HG03354 (cell line): ENCODE results near the gene PCARE.

Experiments used
- ATAC-seq: cut with Tn5 transposase; IDR thresholded peaks from one replicate; pipeline ENCODE4 v1.9.1; 2021; ENCODE audit warnings: mild to moderate bottlenecking; ENCODE audit not compliant: unreplicated experiment, poor library complexity, severe bottlenecking

The PCARE gene

DNA sequence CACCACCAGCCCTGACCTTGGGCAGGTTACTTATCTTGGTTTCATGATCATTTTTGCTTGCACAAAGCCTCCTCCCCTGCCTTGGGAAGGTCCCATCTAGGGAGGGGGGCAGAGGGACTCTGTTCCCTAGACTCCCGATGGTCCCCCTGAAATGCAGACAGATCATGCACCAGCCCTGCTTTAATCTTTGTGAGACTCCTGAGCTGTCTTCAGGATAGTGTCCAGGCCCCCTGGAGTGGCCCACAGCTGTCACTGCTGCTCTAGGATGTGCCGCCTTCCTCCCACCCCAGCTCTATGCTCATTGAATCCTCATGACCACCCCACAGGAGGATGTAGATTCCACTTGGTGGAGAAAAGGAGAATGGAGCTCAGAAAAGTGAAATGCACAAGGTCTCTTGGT, 28.0 kb downstream of the PCARE start:
- no peak for ATAC-seq

- ATAC-seq: no peak
Measured at GRCh38 chr2:29044459-29044858, 29.9 kb downstream of the PCARE start.

DNA sequence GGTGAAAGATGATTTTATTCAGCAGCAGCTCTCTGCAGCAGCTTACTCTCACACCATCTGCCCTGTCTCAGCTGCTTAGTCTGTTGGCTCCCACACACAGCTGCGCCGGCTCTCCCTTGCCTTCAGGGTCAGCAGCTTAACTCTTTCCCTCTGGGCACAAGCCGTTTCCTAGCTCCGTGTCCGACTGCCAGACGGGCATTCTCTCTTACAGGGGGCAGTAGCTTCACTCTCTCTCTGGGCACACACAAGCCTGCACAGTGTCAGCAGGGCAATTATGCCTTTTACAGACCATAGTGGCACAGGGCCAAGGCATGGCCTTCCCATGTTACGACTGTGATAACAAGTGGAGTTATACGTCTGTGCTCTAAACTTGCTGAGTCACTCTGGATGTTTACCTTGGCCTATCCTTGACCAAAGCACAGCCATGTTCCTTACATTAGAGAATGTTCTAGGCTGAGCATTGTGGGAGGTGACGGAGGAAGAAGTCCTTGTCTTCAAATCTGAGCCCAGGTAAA, 31.7 kb downstream of the PCARE start:
- ATAC-seq: no peak

DNA sequence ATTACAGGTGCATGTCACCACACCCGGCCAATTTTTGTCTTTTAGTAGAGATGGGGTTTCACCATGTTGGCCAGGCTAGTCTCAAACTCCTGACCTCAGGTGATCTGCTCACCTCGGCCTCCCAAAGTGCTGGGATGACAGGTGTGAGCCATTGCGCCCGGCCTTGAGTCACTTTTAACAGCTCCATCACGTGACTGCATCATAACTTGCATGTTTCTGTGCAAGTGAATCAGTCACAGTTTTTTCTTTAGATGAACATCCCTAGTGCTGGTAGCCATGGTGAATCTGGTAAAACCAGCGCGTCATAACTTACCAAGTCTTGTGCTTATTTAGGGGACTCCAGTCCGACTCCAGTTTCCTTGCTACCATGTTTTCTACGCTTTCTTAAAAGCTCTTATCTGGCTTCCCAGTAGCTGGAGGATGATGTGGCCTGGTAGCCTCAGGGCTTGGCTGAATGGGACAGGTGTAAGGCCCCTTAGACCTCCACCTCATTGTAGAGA, 33.1 kb downstream of the PCARE start:
- no peak for ATAC-seq

- no peak for ATAC-seq
Measured at GRCh38 chr2:29040552-29040951, 33.8 kb downstream of the PCARE start.

DNA sequence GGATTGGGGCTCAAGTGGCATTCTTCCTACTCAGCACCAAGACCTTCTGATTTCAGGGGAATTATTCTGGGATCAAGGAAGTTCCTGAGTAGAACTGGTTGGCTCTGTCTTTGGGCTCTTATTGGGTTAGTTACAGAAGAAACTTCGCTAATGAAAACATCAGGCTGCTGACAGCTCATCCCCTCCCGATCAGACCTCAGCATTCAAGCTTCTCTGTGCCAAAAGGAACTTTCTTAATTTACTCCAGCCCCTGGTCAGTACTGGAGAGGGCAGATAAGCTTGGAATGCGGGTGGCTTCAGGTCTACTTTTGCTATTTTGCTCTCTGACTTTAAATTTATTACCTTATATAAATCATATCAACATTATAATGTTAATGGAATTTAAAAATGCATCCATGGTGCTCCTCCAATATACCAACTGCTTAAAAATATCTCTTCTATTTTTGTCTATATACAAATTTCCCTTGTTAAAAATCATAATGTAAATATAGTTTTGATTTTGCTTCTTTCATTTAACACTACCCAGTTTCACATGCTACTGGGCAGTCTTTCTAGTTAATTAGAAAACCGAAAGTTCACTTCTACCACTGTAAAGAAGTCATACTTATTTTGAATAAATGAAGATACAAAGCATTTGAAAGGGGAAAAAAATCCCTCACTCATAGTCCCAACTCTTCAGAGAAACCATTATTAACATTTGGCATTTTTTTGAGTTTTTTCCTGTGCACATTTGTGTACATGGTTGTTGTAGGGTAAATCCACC, 34.4 kb downstream of the PCARE start:
- ATAC-seq: peak; percentile 56

DNA sequence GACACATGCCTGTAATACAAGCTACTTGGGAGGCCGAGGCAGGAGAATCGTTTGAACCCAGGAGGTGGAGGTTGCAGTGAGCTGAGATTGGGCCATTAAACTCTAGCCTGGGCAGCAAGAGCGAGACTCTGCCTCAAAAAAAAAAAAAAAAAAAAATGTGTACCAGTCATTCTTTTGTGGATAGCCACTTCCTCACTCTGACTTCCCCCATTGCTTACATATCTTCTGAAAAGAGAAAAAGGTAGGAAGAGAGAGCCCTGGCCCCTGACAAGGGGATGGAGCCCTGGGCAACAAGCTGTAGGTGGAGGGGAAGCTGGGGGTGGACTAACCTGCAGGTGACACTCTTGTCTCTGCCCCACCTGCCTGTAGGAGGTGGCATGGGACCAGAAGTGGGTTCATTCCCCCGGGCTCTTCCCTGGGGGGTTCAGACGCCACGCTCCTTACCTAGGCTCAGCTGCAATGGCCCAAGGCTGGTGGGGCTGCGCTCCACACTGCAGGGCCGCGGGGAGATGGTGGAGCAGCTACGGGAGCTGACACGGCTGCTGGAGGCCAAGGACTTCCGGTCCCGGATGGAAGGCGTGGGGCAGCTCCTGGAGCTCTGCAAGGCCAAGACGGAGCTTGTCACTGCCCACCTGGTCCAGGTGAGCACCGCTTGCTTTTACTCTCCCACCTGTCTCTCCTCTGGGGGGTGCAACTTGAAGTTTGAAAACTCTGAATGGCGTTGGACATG, 39.1 kb downstream of the PCARE start:
- no peak for ATAC-seq

DNA sequence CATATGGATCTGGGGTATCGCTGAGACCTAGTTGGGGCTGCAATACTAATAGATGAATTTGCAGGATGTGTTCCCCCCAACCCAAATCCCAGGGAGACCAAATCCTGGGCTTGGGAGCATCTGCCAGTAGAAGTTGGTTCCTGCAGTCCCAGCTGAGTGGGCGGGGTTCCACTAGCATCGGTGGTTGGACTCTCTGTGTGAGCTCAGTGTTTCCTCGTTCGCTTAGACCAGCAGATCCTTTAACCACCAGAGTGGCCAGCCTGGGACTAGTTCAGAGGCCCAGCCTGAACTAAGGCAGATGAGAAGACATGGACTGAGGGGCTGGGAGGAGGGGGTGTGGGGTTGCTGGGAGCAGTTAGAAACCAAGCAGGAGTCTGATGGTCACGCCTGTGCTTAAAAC, 40.7 kb downstream of the PCARE start:
- no peak for ATAC-seq

DNA sequence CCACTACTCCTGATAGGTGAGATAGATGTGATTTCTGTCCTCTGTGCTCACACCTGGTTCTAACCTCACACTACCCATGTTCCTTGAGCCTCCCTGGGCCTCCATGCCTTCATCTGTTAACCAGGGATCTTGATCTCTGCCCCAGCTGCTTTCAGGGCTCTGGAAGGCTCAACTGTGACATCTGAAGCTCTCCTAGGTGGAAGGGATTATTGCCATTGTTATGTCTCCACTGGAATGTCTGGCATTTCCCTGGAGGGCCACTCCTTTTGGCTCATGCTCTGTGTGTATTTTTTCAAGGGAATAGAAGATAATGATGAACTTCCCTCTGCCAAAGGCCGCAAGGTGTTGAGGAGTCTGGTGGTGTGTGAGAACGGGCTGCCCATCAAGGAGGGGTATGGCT, 41.2 kb downstream of the PCARE start:
- ATAC-seq: no peak

DNA sequence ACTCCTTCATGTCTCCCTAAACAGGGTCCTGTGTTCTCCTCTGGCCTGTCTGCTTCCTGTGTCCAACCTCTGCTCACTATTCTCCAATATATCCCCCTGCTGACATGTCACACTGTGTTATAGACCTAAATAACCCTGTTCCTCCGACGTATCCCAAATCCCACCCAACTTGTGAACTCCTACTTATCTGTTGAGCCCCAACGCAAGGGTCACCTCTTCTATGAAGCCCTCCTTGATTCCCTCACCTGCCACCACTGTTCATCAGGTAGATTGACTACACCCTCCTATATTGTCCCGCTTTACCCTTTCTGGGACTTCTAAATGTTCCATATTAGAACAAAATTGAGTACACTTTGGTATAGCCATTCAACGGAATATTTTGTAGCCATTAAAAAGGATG, 42.1 kb downstream of the PCARE start:
- ATAC-seq: no peak

- no peak for ATAC-seq
Measured at GRCh38 chr2:29031046-29031445, 43.3 kb downstream of the PCARE start.

DNA sequence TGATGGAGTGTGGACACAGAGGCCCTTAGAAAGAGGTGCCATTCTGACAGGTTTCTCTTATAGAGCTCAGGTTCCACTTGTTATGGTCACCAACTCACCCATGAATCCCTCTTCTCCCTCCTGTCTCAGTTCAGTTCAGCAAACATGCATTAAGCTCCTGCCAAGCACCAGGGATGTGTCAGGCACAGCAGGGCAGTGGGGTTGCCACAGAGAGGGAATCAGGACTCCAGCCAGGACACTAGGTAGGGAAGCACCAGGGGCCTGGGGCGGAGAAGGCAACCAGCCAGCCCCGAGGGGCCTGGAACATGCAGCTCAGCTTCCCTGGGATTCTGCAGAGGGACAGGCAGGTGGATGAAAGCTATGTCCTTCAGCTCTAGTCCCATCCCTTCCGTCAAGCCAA, 48.6 kb downstream of the PCARE start:
- no peak for ATAC-seq

GRCh38 chr2:29024882-29025430, 49.4 kb downstream of the PCARE start:
- ATAC-seq: no peak

GRCh38 chr2:29023188-29023587, 51.1 kb downstream of the PCARE start:
- ATAC-seq: no peak

GRCh38 chr2:29022679-29023078, 51.6 kb downstream of the PCARE start:
- ATAC-seq: no peak

GRCh38 chr2:29021886-29022285, 52.4 kb downstream of the PCARE start:
- ATAC-seq: no peak

- no peak for ATAC-seq
Measured at GRCh38 chr2:29017716-29018435, 56.4 kb downstream of the PCARE start.

DNA sequence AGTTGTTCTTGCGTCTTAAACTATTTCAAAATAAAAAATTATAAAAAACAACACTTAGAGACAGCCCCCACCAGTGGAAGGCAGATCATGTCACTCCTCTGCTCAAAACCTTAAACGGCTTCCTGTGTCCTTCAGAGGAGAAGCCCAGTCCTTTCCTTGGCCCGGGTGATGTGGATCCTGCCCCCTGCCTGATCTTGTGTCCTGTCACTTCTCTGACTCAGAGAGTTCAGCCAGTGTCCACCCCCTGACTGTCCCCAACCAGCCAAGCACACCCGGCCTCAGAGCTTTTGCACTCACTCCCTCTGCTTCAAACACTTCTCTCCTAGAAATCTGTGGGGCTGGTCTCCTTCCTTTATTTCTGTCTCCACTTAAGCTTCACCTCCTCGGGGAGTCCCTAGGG, 57.8 kb downstream of the PCARE start:
- no peak for ATAC-seq

DNA sequence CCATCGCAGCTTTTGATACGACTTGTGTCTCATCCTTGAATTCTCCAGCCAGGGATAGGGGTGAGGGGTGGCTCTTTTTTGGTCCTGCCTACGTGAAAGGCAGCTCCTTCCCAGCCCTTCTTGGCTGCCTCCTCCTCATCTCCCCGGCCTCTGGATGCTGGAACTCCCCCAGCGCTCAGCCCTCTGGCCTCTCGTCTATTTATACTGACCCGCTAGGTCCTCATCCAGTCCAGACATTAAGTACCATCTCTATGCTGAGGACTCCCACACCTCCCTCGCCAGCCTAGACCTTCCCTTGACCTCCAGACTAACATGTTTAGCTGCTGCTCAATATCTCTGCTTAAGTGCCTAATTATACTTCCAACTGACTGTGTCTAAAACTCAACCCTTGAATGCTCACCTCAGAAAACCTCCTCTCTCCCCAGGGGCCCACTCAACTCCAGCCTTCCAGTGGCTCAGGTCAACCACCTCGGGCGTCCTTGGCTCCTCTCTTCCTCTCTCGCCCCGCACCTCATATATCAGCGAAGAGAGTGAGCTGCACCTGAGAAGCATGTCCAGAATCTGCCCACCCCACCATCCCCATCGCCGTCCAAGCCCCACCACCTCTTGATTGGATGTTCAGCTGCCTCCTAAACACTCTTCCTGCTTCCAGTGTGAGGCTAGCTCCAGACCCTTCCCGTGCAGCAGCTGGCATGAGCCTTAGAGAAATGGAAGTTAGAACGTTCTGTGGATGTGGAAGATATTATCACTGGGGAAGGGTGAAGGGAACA, 58.4 kb downstream of the PCARE start:
- ATAC-seq: no peak
